ENCODE data around the gene EIF3I.

Gene EIF3I

GRCh38 chr1:32182060-32182459, 40.1 kb upstream of the EIF3I start:
- peak overlapping the region; percentile 82; the same call in 1 of the 2 replicates for H3K4me3 ChIP-seq

GRCh38 chr1:32184650-32185049, 37.6 kb upstream of the EIF3I start:
- no peak for TF ChIP-seq Cebpa-rat (IDR thresholded peaks at IDR 0.05)
- Histone ChIP-seq H3K27ac (no peak overlapping the region), H3K4me3 (no peak overlapping the region), H4K20me1 (peaks cover 96% of the 10 kb centered on the region), H3K4me2 (peak overlapping the region; percentile 3; the same call in 1 of the 2 replicates), H3K9me3 (no peaks in the 10 kb centered on the region), H3K27me3 (no peaks in the 10 kb centered on the region), H3K36me3 (peaks cover 87% of the 10 kb centered on the region), H3K4me1 (peaks cover 55% of the 10 kb centered on the region), H3K9ac (no peak overlapping the region; the same call in 1 of the 2 replicates)

More at GRCh38 chr1:32182060-32182459, 40.1 kb upstream of the EIF3I start:
- H3K27me3 ChIP-seq: no peaks in the 10 kb centered on the region
- no peak for TF ChIP-seq Cebpa-rat (IDR thresholded peaks at IDR 0.05)
- H3K4me2 ChIP-seq: peak overlapping the region; percentile 95
- H3K4me1 ChIP-seq: peaks cover 63% of the 10 kb centered on the region
- no peaks in the 10 kb centered on the region for H3K9me3 ChIP-seq
- H3K9ac ChIP-seq: 0 out of 2 replicates have a peak overlapping the region, but pooled peaks have one; percentile 30
- H3K27ac ChIP-seq: no peak overlapping the region; the same call in 1 of the 2 replicates
- peaks cover 70% of the 10 kb centered on the region for H4K20me1 ChIP-seq
- H3K36me3 ChIP-seq: peaks cover 61% of the 10 kb centered on the region

- no peak for TF ChIP-seq Cebpa-rat (IDR thresholded peaks at IDR 0.05)
- Histone ChIP-seq H3K9ac (no peak overlapping the region), H3K27ac (0 out of 2 replicates have a peak overlapping the region, but pooled peaks have one; percentile 15), H3K27me3 (no peaks in the 10 kb centered on the region), H3K4me2 (no peak overlapping the region; the same call in 1 of the 2 replicates), H3K4me1 (peaks cover 48% of the 10 kb centered on the region), H3K36me3 (peaks cover 100% of the 10 kb centered on the region), H4K20me1 (peaks cover 100% of the 10 kb centered on the region), H3K4me3 (no peak overlapping the region), H3K9me3 (no peaks in the 10 kb centered on the region)
These were observed 36.1 kb upstream of the EIF3I start for GRCh38 chr1:32186077-32186476.

GRCh38 chr1:32186491-32186890, 35.7 kb upstream of the EIF3I start:
- Histone ChIP-seq H3K4me3 (no peak overlapping the region), H3K9me3 (no peaks in the 10 kb centered on the region), H3K36me3 (peaks cover 100% of the 10 kb centered on the region), H3K27ac (no peak overlapping the region), H3K9ac (no peak overlapping the region), H4K20me1 (peaks cover 100% of the 10 kb centered on the region), H3K4me2 (no peak overlapping the region; the same call in 1 of the 2 replicates), H3K4me1 (peaks cover 44% of the 10 kb centered on the region), H3K27me3 (no peaks in the 10 kb centered on the region)
- no peak for TF ChIP-seq Cebpa-rat (IDR thresholded peaks at IDR 0.05)

- H3K4me2 ChIP-seq: no peak overlapping the region
- no peak overlapping the region for H3K9ac ChIP-seq
- peaks cover 99% of the 10 kb centered on the region for H4K20me1 ChIP-seq
- H3K27me3 ChIP-seq: no peaks in the 10 kb centered on the region
- TF ChIP-seq Cebpa-rat (IDR thresholded peaks at IDR 0.05): no peak
- H3K27ac ChIP-seq: 0 out of 2 replicates have a peak overlapping the region, but pooled peaks have one; percentile 12
- no peaks in the 10 kb centered on the region for H3K9me3 ChIP-seq
- H3K4me3 ChIP-seq: no peak overlapping the region
- peaks cover 100% of the 10 kb centered on the region for H3K36me3 ChIP-seq
- peaks cover 30% of the 10 kb centered on the region for H3K4me1 ChIP-seq
These were observed 34.4 kb upstream of the EIF3I start for GRCh38 chr1:32187850-32188249.

- Histone ChIP-seq H3K4me3 (no peak overlapping the region), H3K4me1 (peaks cover 19% of the 10 kb centered on the region), H3K27ac (no peak overlapping the region), H3K4me2 (no peak overlapping the region), H3K36me3 (peaks cover 100% of the 10 kb centered on the region), H4K20me1 (peaks cover 93% of the 10 kb centered on the region), H3K9ac (no peak overlapping the region), H3K9me3 (no peaks in the 10 kb centered on the region), H3K27me3 (no peaks in the 10 kb centered on the region)
- TF ChIP-seq Cebpa-rat (IDR thresholded peaks at IDR 0.05): no peak
These were observed 29.8 kb upstream of the EIF3I start for GRCh38 chr1:32192220-32192948.

GRCh38 chr1:32194984-32195383, 27.2 kb upstream of the EIF3I start:
- H3K9ac ChIP-seq: peak overlapping the region; percentile 32
- no peak for TF ChIP-seq Cebpa-rat (IDR thresholded peaks at IDR 0.05)
- H3K4me2 ChIP-seq: peak overlapping the region; percentile 26
- H4K20me1 ChIP-seq: peaks cover 75% of the 10 kb centered on the region
- H3K4me3 ChIP-seq: no peak overlapping the region
- H3K27me3 ChIP-seq: no peaks in the 10 kb centered on the region
- peaks cover 33% of the 10 kb centered on the region for H3K4me1 ChIP-seq
- H3K36me3 ChIP-seq: peaks cover 88% of the 10 kb centered on the region
- H3K9me3 ChIP-seq: no peaks in the 10 kb centered on the region
- H3K27ac ChIP-seq: no peak overlapping the region

- Histone ChIP-seq H3K9me3 (no peaks in the 10 kb centered on the region), H3K4me1 (peaks cover 36% of the 10 kb centered on the region), H3K9ac (peak overlapping the region; percentile 32; the same call in 1 of the 2 replicates), H4K20me1 (peaks cover 69% of the 10 kb centered on the region), H3K4me3 (no peak overlapping the region), H3K36me3 (peaks cover 83% of the 10 kb centered on the region), H3K4me2 (peak overlapping the region; percentile 26), H3K27ac (no peak overlapping the region), H3K27me3 (no peaks in the 10 kb centered on the region)
- no peak for TF ChIP-seq Cebpa-rat (IDR thresholded peaks at IDR 0.05)
These were observed 26.7 kb upstream of the EIF3I start for GRCh38 chr1:32195531-32195930.

- Histone ChIP-seq H3K27me3 (no peaks in the 10 kb centered on the region), H3K36me3 (peaks cover 76% of the 10 kb centered on the region), H3K9me3 (no peaks in the 10 kb centered on the region), H4K20me1 (peaks cover 62% of the 10 kb centered on the region), H3K4me3 (no peak overlapping the region), H3K9ac (no peak overlapping the region), H3K27ac (no peak overlapping the region), H3K4me2 (peak overlapping the region; percentile 26; the same call in 1 of the 2 replicates), H3K4me1 (peaks cover 39% of the 10 kb centered on the region)
- TF ChIP-seq Cebpa-rat (IDR thresholded peaks at IDR 0.05): no peak
These were observed 26.0 kb upstream of the EIF3I start for GRCh38 chr1:32195972-32196823.

Measured in BLaER1 (cell line).